ENCODE measurements around the gene CACYBP. TPM values are rescaled to one million over a fixed set of nuclear protein-coding genes. Genes with fewer than 3 reads are reported as not detected.

Gene CACYBP
- polyA plus RNA-seq, 2 of the 4 experiments (the other 2 are of a cell fraction) = 151 to 253 TPM

GRCh38 chr1:174958396-174958795 lies 41.4 kb upstream of the CACYBP start:
- no peak overlapping the region for H3K27ac ChIP-seq
- CTCF ChIA-PET = no interaction called here
- no peak for ATAC-seq
- H3K9me3 ChIP-seq = no peaks in the 10 kb centered on the region
- 83% methylated on average over 1 of the region's 1 CpG for WGBS (ENCODE audit: missing lambda C conversion rate)
- TF ChIP-seq JUN (IDR thresholded peaks at IDR 0.05) (no peak), KDM1A (IDR thresholded peaks at IDR 0.05; ENCODE audit: low read depth) (no peak), NR3C1 (IDR thresholded peaks at IDR 0.05) (no peak), SREBF2 (IDR thresholded peaks at IDR 0.05) (no peak), NPAS2 (CRISPR knock-in tag; IDR thresholded peaks at IDR 0.05; ENCODE audit: borderline replicate concordance) (no peak), KDM5A (IDR thresholded peaks at IDR 0.05) (no peak), FOXS1 (CRISPR knock-in tag; IDR thresholded peaks at IDR 0.05) (no peak), CHD2 (IDR thresholded peaks at IDR 0.05; ENCODE audit: low read length, partially characterized antibody) (no peak), SMC3 (IDR thresholded peaks at IDR 0.05) (no peak), BHLHE40 (IDR thresholded peaks at IDR 0.05; ENCODE audit: low read depth, low read length) (no peak), ELK1 (IDR thresholded peaks at IDR 0.05; ENCODE audit: low read depth, low read length) (no peak), MAFK (IDR thresholded peaks at IDR 0.05; ENCODE audit: partially characterized antibody) (no peak), MYC (IDR thresholded peaks at IDR 0.05; ENCODE audit: borderline replicate concordance, low read length) (no peak), CHD4 (IDR thresholded peaks at IDR 0.05; ENCODE audit: borderline replicate concordance) (no peak)
- POLR2A ChIA-PET = no interaction called here
- FAIRE-seq = no peak
- H3K4me2 ChIP-seq = no peak overlapping the region
- no peak overlapping the region for H3K4me3 ChIP-seq
- peaks cover 13% of the 10 kb centered on the region; the same call in 2 of the 3 replicates for H3K4me1 ChIP-seq
- DNase-seq (ENCODE audit: low read depth in 1 of 2, low spot score in 1 of 2) = no peak

- 66% methylated on average over 2 of the region's 2 CpGs for WGBS (ENCODE audit: missing lambda C conversion rate)
- ATAC-seq = no peak
- POLR2A ChIA-PET = no interaction called here
These were observed 39.4 kb upstream of the CACYBP start for GRCh38 chr1:174960362-174960761.

More at GRCh38 chr1:174960362-174960761, 39.4 kb upstream of the CACYBP start:
- Histone ChIP-seq H3K9me3 (no peaks in the 10 kb centered on the region), H3K4me3 (no peak overlapping the region), H3K4me2 (no peak overlapping the region), H3K27ac (no peak overlapping the region), H3K4me1 (no peaks in the 10 kb centered on the region)
- CTCF ChIA-PET = no interaction called here
- FAIRE-seq = no peak
- TF ChIP-seq CEBPB (IDR thresholded peaks at IDR 0.05) (no peak), CHD2 (IDR thresholded peaks at IDR 0.05; ENCODE audit: low read length, partially characterized antibody) (no peak), NPAS2 (CRISPR knock-in tag; IDR thresholded peaks at IDR 0.05; ENCODE audit: borderline replicate concordance) (no peak), CHD4 (IDR thresholded peaks at IDR 0.05; ENCODE audit: borderline replicate concordance) (no peak), TFCP2L1 (CRISPR knock-in tag; IDR thresholded peaks at IDR 0.05) (no peak), HOXB13 (CRISPR knock-in tag; IDR thresholded peaks at IDR 0.05; ENCODE audit: low read depth) (no peak), ZC3H11A (IDR thresholded peaks at IDR 0.05) (no peak), JUNB (IDR thresholded peaks at IDR 0.05) (no peak), MAFK (IDR thresholded peaks at IDR 0.05; ENCODE audit: partially characterized antibody) (no peak), HOXB5 (CRISPR knock-in tag; IDR thresholded peaks at IDR 0.05) (no peak), FOXS1 (CRISPR knock-in tag; IDR thresholded peaks at IDR 0.05) (no peak), RCOR1 (IDR thresholded peaks at IDR 0.05; ENCODE audit: low read depth, low read length) (no peak), USF2 (IDR thresholded peaks at IDR 0.05) (no peak), ZNF302 (CRISPR knock-in tag; IDR thresholded peaks at IDR 0.05) (no peak), BCL3 (IDR thresholded peaks at IDR 0.05) (no peak)
- DNase-seq (ENCODE audit: low read depth in 1 of 2, low spot score in 1 of 2) = no peak

Measured in A549 (cell line).